ENCODE measurements around the gene EPHB1.

EPHB1 gene

GRCh38 chr3:135141160-135141559 lies 346.1 kb downstream of the EPHB1 start:
- no peak for DNase-seq

DNA sequence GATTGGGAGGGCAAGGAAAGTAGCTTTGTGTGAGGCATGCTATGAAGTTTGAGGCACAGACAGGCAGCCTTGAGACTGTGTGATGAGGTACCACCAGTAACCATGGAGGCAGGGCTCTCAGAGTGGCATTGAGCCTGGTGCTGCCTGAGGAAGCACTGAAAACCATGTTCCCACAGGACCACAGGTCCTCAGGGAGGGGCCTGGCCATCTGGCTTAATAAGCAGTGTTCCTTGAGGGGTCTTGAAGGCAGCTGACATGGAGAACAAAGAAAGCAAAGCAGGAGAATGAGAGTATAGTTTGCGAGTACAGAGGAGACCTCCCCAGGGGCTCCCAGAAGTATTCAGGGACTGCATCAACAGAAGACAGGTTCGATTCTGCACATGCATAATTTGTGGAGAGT lies 346.6 kb downstream of the EPHB1 start:
- no peak for DNase-seq

GRCh38 chr3:135142530-135142929 lies 347.5 kb downstream of the EPHB1 start:
- DNase-seq: no peak

- DNase-seq: no peak
Measured at GRCh38 chr3:135143474-135143873, 348.4 kb downstream of the EPHB1 start.

- no peak for DNase-seq
Measured at GRCh38 chr3:135145581-135145980, 350.5 kb downstream of the EPHB1 start.

DNA sequence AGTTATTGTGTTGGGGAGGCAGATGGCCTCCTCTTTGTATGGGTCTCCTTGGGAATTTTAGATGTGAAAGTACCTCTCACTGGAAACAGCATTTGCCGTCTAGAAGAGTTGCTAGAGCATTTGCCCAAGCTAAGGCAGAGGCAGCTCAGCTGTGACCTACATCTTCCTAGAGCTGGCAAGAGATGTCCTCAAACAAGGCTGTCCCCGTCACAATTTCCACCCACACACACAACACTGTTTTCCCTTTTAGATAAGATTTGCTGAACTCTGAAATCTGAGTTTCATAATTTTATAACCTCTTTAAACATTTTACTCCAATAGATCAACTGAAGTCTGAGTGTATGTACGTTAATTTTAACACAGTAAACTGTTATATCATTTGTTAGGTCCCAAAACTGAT lies 352.6 kb downstream of the EPHB1 start:
- no peak for DNase-seq

GRCh38 chr3:135148398-135149020 lies 353.4 kb downstream of the EPHB1 start:
- no peak for DNase-seq

DNA sequence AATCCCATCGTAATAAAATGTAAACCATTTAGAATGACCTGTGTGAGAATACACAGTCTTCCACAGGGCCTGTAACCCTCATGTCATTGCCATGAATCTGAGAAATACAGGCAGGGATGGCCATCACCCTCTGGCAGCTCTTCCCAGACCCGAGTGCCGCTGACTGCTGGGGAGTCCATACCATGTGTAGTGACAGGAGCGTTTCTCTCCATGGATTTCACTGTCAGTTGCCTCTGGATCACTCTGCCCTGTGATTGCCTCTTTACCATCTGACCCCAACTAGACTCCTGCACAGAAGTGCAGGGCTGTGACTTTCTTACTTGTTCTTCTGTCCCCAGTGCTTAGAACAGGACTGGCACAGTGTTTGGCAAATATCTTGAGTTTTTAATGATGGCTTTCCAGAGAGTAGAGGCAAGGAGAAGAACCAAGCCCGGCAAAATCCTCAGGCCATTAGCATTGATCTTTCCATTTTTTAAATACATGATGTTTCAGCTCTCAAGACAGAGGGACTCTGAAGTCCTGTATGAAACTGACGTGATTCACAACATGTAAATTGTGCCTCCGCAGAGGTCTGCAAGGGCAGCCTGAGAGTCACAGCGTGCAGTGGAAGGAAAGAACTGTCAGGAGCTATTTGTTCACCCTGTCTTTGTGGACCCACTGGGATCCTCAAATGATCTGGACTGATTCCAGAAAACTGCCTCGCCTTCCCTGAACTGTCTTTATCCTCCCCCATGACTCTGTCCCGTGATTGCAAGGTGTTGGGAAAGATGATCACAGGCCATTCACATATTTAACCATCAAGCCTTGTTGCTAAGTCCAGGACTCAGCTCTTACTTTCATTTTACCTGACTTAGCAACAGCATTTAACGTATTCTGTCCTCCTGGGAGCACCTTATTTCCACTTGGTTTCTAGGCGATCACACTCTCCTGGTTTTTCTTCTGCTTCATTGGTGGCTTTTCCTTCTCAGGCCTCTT lies 354.9 kb downstream of the EPHB1 start:
- DNase-seq: no peak

DNA sequence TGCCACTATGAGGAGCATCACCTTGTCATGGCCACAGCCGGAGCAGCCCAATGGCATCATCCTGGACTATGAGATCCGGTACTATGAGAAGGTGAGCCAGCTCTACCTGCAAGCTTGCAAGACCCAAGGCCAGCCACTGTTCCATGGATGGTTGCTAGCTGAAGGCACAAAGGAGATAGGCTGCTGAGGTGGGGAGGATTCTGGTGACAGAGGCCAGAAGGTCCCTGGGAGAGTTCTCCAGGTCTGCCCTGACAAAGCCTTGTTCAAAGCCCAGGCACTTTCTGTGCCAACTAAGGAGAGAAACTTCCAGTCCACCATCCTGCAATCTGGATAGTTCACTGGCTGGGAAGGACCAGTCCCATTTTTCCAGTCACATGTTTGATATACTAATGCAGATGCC lies 359.1 kb downstream of the EPHB1 start:
- DNase-seq: no peak

DNA sequence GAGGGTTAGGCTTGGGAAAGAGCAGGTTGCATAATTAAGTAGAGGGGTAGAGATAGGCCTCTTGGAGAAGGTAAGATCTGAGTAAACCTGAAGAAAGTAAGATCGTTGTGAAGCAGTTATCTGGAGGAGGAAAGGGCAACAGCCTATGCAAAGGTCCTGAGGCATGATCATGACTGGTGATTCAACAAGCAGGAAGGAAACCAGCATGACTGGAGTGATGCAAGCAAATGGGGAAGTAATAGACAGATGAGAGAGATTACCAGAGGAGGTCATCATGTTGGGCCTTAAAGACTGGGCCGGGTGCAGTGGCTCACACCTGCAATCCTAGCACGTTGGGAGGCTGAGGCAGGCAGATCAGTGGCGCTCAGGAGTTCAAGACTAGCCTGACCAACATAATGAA lies 360.2 kb downstream of the EPHB1 start:
- DNase-seq: no peak

DNA sequence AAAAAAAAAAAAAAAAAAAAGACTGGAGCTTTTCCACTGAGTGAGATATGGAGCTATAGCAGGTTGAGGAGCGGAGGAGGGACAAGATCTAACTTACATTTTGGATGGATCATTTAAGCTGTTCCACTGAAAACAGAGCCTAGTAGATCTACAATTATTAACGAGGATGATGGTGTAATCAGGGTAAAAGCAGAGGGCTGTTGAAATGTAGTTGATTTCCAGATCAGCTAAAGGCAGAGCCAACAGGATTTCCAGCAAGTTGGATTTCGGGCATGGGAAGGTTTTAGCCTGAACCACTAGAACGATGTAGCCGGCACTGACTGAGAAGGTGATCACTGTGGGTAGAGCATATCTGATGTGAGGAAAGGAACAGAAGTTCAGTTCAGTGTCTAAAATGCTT lies 360.7 kb downstream of the EPHB1 start:
- no peak for DNase-seq

DNA sequence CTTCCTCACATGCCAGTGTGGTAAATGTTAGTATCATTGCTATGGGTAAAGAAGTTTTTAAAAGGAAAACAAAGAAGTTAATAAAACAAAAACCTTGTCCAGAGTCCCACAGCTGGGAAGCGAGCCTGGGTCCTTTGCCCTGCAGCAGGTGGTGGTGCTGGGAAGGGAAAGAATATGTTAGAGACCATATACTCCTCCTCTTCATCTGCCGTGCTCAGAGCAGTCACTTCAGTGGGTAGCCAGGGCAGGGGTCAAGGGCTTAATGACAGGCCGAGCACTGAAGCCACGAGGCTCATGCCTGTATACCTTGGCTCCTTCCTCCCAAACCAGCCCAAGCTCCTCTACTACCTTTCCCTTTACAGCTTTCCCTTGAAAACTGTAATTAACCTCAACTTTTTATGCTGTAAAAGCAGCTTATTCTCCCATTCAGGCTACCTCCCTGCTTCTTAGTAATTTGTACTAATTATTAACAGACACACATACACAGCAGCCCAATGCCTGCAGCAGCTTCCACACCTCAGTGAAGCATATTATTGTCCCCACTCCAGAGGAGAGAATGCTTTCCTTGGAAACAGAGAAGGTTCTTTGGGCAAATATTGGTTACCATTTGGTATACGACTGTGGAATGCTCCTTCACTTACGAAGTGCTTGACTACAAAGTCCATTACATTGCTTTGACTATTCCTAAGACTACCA lies 362.1 kb downstream of the EPHB1 start:
- DNase-seq: no peak

- no peak for DNase-seq
Measured at GRCh38 chr3:135158520-135158919, 363.5 kb downstream of the EPHB1 start.

GRCh38 chr3:135159681-135160247 lies 364.7 kb downstream of the EPHB1 start:
- no peak for DNase-seq

- DNase-seq: no peak
Measured at GRCh38 chr3:135161425-135161824, 366.4 kb downstream of the EPHB1 start.

- DNase-seq: no peak
Measured at GRCh38 chr3:135163701-135164100, 368.6 kb downstream of the EPHB1 start.

GRCh38 chr3:135165260-135165659 lies 370.2 kb downstream of the EPHB1 start:
- no peak for DNase-seq

GRCh38 chr3:135166266-135166825 lies 371.3 kb downstream of the EPHB1 start:
- DNase-seq: no peak

GRCh38 chr3:135168822-135169221 lies 373.8 kb downstream of the EPHB1 start:
- DNase-seq: no peak

GRCh38 chr3:135169651-135170050 lies 374.6 kb downstream of the EPHB1 start:
- DNase-seq: no peak

- no peak for DNase-seq
Measured at GRCh38 chr3:135170732-135171131, 375.7 kb downstream of the EPHB1 start.

DNA sequence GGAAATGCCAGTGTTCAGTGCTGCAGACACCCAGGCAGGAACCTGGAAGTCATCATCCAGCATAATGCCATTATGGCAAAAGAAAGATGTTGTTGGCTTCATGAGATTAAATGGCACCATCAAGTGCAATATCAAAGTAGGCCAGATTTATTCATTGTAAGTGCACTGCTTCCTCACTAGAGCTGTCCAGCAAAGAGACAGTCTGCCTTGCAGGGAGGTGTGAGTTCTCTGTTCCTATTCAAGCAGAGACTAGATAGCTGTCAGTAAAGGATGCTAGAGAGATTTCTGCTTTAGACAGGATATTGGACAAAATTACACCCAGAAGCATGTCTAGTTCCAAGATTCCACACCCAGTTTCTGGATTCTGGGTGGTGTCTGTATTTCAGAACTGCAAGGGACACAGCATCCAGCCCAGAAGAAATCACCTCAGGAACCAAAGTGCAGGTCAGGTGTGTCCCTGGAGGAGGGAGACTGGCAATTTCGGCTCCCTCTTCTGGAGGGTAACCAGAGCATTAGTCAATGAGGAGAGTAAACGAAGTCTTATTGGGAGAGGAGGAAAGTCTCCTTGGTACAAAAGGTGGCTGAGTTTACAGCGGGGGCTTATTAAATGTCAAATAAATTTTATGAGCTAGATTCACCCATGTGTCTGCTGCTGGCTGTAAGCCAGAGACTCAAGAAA lies 377.3 kb downstream of the EPHB1 start:
- DNase-seq: no peak

All from NCI-H510A (cell line).